IPS-NIHi7 (cell line): ENCODE data around the gene ARR3.
"Not testable (repeated sequence)": the region's sequence is repeated elsewhere in the genome, so short reads cannot be mapped to it uniquely, and the experiment has no call there.

Source experiments
- DNase-seq: peaks from one replicate; pipeline ENCODE4 v3.0.0; 2012; ENCODE audit warnings: mixed read lengths; ENCODE audit errors: extremely low spot score

The ARR3 gene

GRCh38 chrX:70280573-70280972, 12.4 kb downstream of the ARR3 start:
- no peak for DNase-seq

- DNase-seq, result no peak
Observed at GRCh38 chrX:70281951-70282350, 13.8 kb downstream of the ARR3 start, which contains the start of gene RAB41. RAB41 (plus strand) TSS chrX:70282172; CDS start chrX:70282218, 46 bp downstream.

GRCh38 chrX:70289168-70289792, 21.1 kb downstream of the ARR3 start:
- DNase-seq, result no peak

- peak; percentile 92 for DNase-seq
Observed at GRCh38 chrX:70289793-70290770, 21.9 kb downstream of the ARR3 start, which contains the start of the genes KIF4A and PDZD11. KIF4A (plus strand) TSS chrX:70290104; CDS start chrX:70290459, 355 bp downstream. PDZD11 (minus strand) TSS chrX:70289927; CDS start chrX:70289341, 586 bp downstream.

GRCh38 chrX:70292788-70293187, 24.7 kb downstream of the ARR3 start:
- DNase-seq, result no peak

GRCh38 chrX:70293621-70294020, 25.5 kb downstream of the ARR3 start:
- no peak for DNase-seq

- no peak for DNase-seq
Observed at GRCh38 chrX:70301716-70302115, 33.6 kb downstream of the ARR3 start.

- DNase-seq, result no peak
Observed at GRCh38 chrX:70313503-70313902, 45.4 kb downstream of the ARR3 start.

- no peak for DNase-seq
Observed at GRCh38 chrX:70322784-70323183, 54.6 kb downstream of the ARR3 start.

GRCh38 chrX:70323628-70324027, 55.5 kb downstream of the ARR3 start:
- DNase-seq, result not testable (repeated sequence)

- DNase-seq, result no peak
Observed at GRCh38 chrX:70324326-70324725, 56.2 kb downstream of the ARR3 start.

GRCh38 chrX:70331161-70331560, 63.0 kb downstream of the ARR3 start:
- no peak for DNase-seq
